ENCODE measurements around the gene TCP11L2.

The TCP11L2 gene

DNA sequence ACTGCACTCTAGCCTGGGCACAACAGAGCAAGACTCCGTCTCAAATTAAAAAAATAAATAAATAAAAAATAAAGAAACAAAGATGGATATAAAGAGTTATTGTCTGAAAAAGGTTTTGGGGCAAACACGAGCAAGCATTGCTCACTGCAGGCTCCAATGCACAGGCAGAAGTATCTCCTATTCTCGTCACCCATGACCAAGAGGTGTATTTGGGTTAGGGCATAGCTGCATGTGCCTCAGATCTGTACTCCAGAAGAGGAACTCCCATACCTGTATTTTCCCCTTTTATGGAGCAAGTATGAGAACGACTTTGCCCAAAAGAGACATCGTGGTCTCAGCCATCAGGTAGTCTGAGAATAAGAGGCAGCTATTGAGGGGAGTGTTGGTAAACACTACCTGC, 10.2 kb upstream of the TCP11L2 start:
- Histone ChIP-seq H3K27me3 (ENCODE audit: control insufficient read depth, low read length) (no peaks in the 10 kb centered on the region), H3K27ac (ENCODE audit: low read depth, low read length) (no peak overlapping the region), H3F3A (ENCODE audit: control insufficient read depth, insufficient read depth) (no peaks in the 10 kb centered on the region), H4K20me1 (ENCODE audit: control insufficient read depth, insufficient read depth, low read depth, low read length) (no peaks in the 10 kb centered on the region), H3K36me3 (ENCODE audit: control insufficient read depth, low read length) (no peaks in the 10 kb centered on the region), H3K9me2 (replicated peaks; ENCODE audit: control insufficient read depth, low read length) (no peaks in the 10 kb centered on the region), H3K4me1 (ENCODE audit: control insufficient read depth, low read length) (peaks cover under 1% of the 10 kb centered on the region), H3K4me2 (ENCODE audit: low read length) (no peak overlapping the region), H3K79me2 (ENCODE audit: control insufficient read depth, low read length) (no peaks in the 10 kb centered on the region), H3K4me3 (ENCODE audit: low read length) (no peak overlapping the region), H3K9me3 (ENCODE audit: control insufficient read depth, insufficient read depth, low read length) (no peaks in the 10 kb centered on the region)
- TF ChIP-seq, protein P1, sequence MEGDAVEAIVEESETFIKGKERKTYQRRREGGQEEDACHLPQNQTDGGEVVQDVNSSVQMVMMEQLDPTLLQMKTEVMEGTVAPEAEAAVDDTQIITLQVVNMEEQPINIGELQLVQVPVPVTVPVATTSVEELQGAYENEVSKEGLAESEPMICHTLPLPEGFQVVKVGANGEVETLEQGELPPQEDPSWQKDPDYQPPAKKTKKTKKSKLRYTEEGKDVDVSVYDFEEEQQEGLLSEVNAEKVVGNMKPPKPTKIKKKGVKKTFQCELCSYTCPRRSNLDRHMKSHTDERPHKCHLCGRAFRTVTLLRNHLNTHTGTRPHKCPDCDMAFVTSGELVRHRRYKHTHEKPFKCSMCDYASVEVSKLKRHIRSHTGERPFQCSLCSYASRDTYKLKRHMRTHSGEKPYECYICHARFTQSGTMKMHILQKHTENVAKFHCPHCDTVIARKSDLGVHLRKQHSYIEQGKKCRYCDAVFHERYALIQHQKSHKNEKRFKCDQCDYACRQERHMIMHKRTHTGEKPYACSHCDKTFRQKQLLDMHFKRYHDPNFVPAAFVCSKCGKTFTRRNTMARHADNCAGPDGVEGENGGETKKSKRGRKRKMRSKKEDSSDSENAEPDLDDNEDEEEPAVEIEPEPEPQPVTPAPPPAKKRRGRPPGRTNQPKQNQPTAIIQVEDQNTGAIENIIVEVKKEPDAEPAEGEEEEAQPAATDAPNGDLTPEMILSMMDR (IDR thresholded peaks at IDR 0.05; ENCODE audit: low read depth, low read length, poor library complexity, severe bottlenecking), result no peak
- TF ChIP-seq EZH2phosphoT487 (IDR thresholded peaks at IDR 0.05; ENCODE audit: borderline replicate concordance, low read length), result no peak

DNA sequence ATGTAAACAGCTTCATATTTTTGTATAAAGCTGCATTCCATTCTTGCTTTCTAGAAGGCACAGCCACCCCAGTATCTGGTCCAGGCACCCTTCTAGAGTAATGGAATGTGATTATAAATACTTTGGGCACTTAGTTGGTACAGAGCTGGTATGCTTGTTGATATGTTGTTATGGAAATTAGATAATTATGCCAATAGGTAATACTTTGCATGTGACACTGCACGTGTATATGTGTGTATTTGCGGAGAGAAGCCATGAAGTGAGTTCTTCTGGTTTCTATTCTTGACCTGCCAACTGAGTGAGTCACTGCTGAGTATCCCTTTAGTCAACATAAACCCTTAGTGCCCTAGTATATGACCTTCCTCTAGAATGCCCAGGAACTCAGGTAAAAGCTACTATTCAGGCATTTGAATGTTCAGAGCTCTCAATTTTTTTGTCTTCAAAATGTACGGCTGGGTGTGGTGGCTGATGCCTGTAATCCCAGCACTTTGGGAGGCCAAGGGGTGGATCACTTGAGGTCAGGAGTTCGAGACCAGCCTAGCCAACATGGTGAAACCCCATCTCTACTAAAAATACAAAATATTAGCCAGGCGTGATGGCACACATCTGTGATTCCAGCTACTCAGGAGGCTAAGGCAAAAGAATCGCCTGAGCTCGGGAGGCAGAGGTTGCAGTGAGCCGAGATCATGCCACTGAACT, 6.2 kb upstream of the TCP11L2 start:
- Histone ChIP-seq H3K27me3 (ENCODE audit: control insufficient read depth, low read length) (no peaks in the 10 kb centered on the region), H3K9me3 (ENCODE audit: control insufficient read depth, insufficient read depth, low read length) (no peaks in the 10 kb centered on the region), H3K27ac (ENCODE audit: low read depth, low read length) (no peak overlapping the region), H3K4me3 (ENCODE audit: low read length) (no peak overlapping the region), H3K4me2 (ENCODE audit: low read length) (no peak overlapping the region), H3K79me2 (ENCODE audit: control insufficient read depth, low read length) (no peaks in the 10 kb centered on the region), H3K9me2 (replicated peaks; ENCODE audit: control insufficient read depth, low read length) (no peaks in the 10 kb centered on the region), H3K4me1 (ENCODE audit: control insufficient read depth, low read length) (peaks cover 11% of the 10 kb centered on the region), H3K36me3 (ENCODE audit: control insufficient read depth, low read length) (no peaks in the 10 kb centered on the region), H4K20me1 (ENCODE audit: control insufficient read depth, insufficient read depth, low read depth, low read length) (no peaks in the 10 kb centered on the region), H3F3A (ENCODE audit: control insufficient read depth, insufficient read depth) (no peaks in the 10 kb centered on the region)
- TF ChIP-seq, protein P1 (IDR thresholded peaks at IDR 0.05; ENCODE audit: low read depth, low read length, poor library complexity, severe bottlenecking), result no peak
- TF ChIP-seq EZH2phosphoT487 (IDR thresholded peaks at IDR 0.05; ENCODE audit: borderline replicate concordance, low read length), result no peak

DNA sequence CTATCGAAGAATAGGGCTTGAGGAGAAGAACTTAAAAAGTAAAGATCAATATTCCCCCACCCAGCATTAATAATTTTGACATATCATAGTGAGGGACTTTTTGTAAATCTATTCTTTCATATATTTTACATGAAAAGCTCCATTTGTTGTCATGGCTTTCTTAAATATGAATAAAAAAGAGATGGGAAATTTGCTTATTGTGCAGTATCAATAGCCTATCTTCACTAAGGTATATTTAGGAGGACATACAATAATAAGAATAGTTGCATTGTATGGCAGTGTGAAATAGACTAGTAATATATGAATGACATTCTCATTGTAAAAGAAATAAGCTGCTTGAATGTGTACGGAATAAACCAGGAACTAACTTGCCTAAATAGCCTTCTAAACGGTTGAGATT, 5.5 kb upstream of the TCP11L2 start:
- H3K9me2 ChIP-seq (replicated peaks; ENCODE audit: control insufficient read depth, low read length), result no peaks in the 10 kb centered on the region
- no peaks in the 10 kb centered on the region for H3K36me3 ChIP-seq (ENCODE audit: control insufficient read depth, low read length)
- H3F3A ChIP-seq (ENCODE audit: control insufficient read depth, insufficient read depth), result no peaks in the 10 kb centered on the region
- H3K27me3 ChIP-seq (ENCODE audit: control insufficient read depth, low read length), result no peaks in the 10 kb centered on the region
- H3K4me1 ChIP-seq (ENCODE audit: control insufficient read depth, low read length), result peaks cover 18% of the 10 kb centered on the region
- no peak overlapping the region for H3K4me3 ChIP-seq (ENCODE audit: low read length)
- H3K27ac ChIP-seq (ENCODE audit: low read depth, low read length), result no peak overlapping the region
- no peaks in the 10 kb centered on the region for H3K79me2 ChIP-seq (ENCODE audit: control insufficient read depth, low read length)
- TF ChIP-seq, protein P1 (IDR thresholded peaks at IDR 0.05; ENCODE audit: low read depth, low read length, poor library complexity, severe bottlenecking), result no peak
- TF ChIP-seq EZH2phosphoT487 (IDR thresholded peaks at IDR 0.05; ENCODE audit: borderline replicate concordance, low read length), result no peak
- H3K9me3 ChIP-seq (ENCODE audit: control insufficient read depth, insufficient read depth, low read length), result no peaks in the 10 kb centered on the region
- no peaks in the 10 kb centered on the region for H4K20me1 ChIP-seq (ENCODE audit: control insufficient read depth, insufficient read depth, low read depth, low read length)
- H3K4me2 ChIP-seq (ENCODE audit: low read length), result no peak overlapping the region

Measured in DOHH2 (cell line).